ENCODE results near the gene PTPN4. TPM values are rescaled to one million over a fixed set of nuclear protein-coding genes. Genes with fewer than 3 reads are reported as not detected.

Gene PTPN4
- total and polyA plus RNA-seq, 2 of the 8 experiments (the other 6 are each of a cell fraction or from before 2014, with no cell fraction given), result 28.5 to 105 TPM

GRCh38 chr2:119910566-119910965, 150.8 kb downstream of the PTPN4 start:
- WGBS, 2 experiments (ENCODE audit: extremely low coverage in 1 of 2, insufficient coverage in 1 of 2, insufficient read length in 1 of 2, insufficient replicate concordance in 2 of 2, low coverage in 1 of 2, low lambda C conversion rate in 2 of 2, missing lambda C conversion rate in 1 of 2), result 95% methylated on average over 2 of the region's 2 CpGs; no CpG with 5 or more reads in 1 of the 2 experiments
- Histone ChIP-seq H2BK12ac (ENCODE audit: low read depth, low read length) (no peak overlapping the region), H3K79me2 (ENCODE audit: control insufficient read depth in 1 of 2, insufficient read depth in 2 of 2, low read length in 2 of 2) (no peaks in the 10 kb centered on the region), H2AFZ (ENCODE audit: low read length) (no peak overlapping the region), H2BK20ac (ENCODE audit: low read length) (no peak overlapping the region), H3K56ac (replicated peaks; ENCODE audit: insufficient read length, low read depth, low read length) (no peak overlapping the region), H4K5ac (ENCODE audit: insufficient read length, low read depth, low read length) (no peak overlapping the region), H2BK120ac (replicated peaks; ENCODE audit: low read depth, low read length) (no peak overlapping the region), H3K27me3 (replicated peaks in 1 of 4; ENCODE audit: control insufficient read depth in 3 of 4, extremely low read depth in 1 of 4, insufficient read depth in 3 of 4, low read length in 3 of 4) (no peaks in the 10 kb centered on the region), H4K20me1 (replicated peaks in 1 of 2; ENCODE audit: control insufficient read depth in 1 of 2, insufficient read depth in 2 of 2, low read length in 2 of 2) (no peaks in the 10 kb centered on the region), H3K4me3 (ENCODE audit: extremely low read depth in 1 of 4, insufficient read depth in 2 of 4, low read depth in 3 of 4, low read length in 4 of 4) (no peak overlapping the region), H3K27ac (ENCODE audit: low read depth, low read length) (no peak overlapping the region), H3K23ac (ENCODE audit: insufficient read length) (no peak overlapping the region), H4K91ac (replicated peaks; ENCODE audit: insufficient read length, low read length) (no peak overlapping the region), H3K14ac (ENCODE audit: insufficient read length) (no peak overlapping the region), H3K23me2 (ENCODE audit: low read depth, low read length) (no peaks in the 10 kb centered on the region), H2AK5ac (ENCODE audit: low read depth, low read length) (no peak overlapping the region), H3K9ac (replicated peaks in 1 of 4; ENCODE audit: extremely low read depth in 1 of 4, low read depth in 3 of 4, low read length in 3 of 4) (no peak overlapping the region), H3K4ac (replicated peaks; ENCODE audit: insufficient read length, low read depth, low read length) (no peak overlapping the region), H4K8ac (ENCODE audit: extremely low read depth, insufficient read depth, low read length) (no peak overlapping the region), H2BK5ac (ENCODE audit: low read depth, low read length) (no peak overlapping the region), H2BK15ac (ENCODE audit: low read length) (no peak overlapping the region), H3K4me2 (ENCODE audit: insufficient read depth in 1 of 2, low read depth in 2 of 2, low read length in 2 of 2) (no peak overlapping the region), H3K4me1 (replicated peaks in 1 of 4; ENCODE audit: control insufficient read depth in 3 of 4, insufficient read depth in 4 of 4, low read length in 3 of 4) (no peaks in the 10 kb centered on the region), H3K18ac (ENCODE audit: extremely low read depth, low read length) (no peak overlapping the region), H3K9me3 (ENCODE audit: insufficient read depth in 2 of 2, low read depth in 1 of 2, low read length in 1 of 2) (no peaks in the 10 kb centered on the region), H3K36me3 (ENCODE audit: control insufficient read depth in 2 of 4, insufficient read depth in 4 of 4, low read length in 3 of 4) (peaks cover 0 to 29% (median 19%) of the 10 kb centered on the region in 4 experiments; a peak in 7 of 8 replicates), H3K79me1 (ENCODE audit: low read depth, low read length) (no peaks in the 10 kb centered on the region)
- DNase-seq (ENCODE audit: low read depth in 1 of 2, low spot score in 2 of 2), result no peak
- POLR2A ChIA-PET (ENCODE audit: partially characterized antibody), result no interaction called here
- CTCF ChIA-PET (ENCODE audit: partially characterized antibody), result no interaction called here
- no peak for FAIRE-seq
- TF ChIP-seq BRCA1 (IDR thresholded peaks at IDR 0.05; ENCODE audit: low read depth, low read length), result no peak
- TF ChIP-seq KDM5A (IDR thresholded peaks at IDR 0.05; ENCODE audit: low read length), result no peak
- no peak for TF ChIP-seq HDAC2 (IDR thresholded peaks at IDR 0.05; ENCODE audit: borderline replicate concordance in 1 of 2, low read depth in 2 of 2, low read length in 2 of 2)
- TF ChIP-seq SRF (IDR thresholded peaks at IDR 0.05; ENCODE audit: low read depth, low read length), result no peak
- TF ChIP-seq NANOG (IDR thresholded peaks at IDR 0.05; ENCODE audit: insufficient read depth, low read depth, low read length, poor library complexity, severe bottlenecking), result no peak
- TF ChIP-seq GABPA (IDR thresholded peaks at IDR 0.05; ENCODE audit: borderline replicate concordance, insufficient read depth, low read length), result no peak
- no peak for TF ChIP-seq SIN3A (conservative IDR thresholded peaks at IDR 0.05 in 1 of 2, IDR thresholded peaks at IDR 0.05 in 1 of 2; ENCODE audit: low read depth in 1 of 2, low read length in 2 of 2)
- TF ChIP-seq POLR2AphosphoS5 (IDR thresholded peaks at IDR 0.05; ENCODE audit: low read depth, low read length), result no peak
- TF ChIP-seq CEBPB (IDR thresholded peaks at IDR 0.05; ENCODE audit: low read depth, low read length), result no peak
- no peak for TF ChIP-seq SP1 (IDR thresholded peaks at IDR 0.05; ENCODE audit: low read depth, low read length)
- no peak for TF ChIP-seq SP4 (IDR thresholded peaks at IDR 0.05; ENCODE audit: low read length)
- TF ChIP-seq E2F6 (IDR thresholded peaks at IDR 0.05), result no peak
- TF ChIP-seq MAFK (IDR thresholded peaks at IDR 0.05; ENCODE audit: low read depth, low read length), result no peak
- TF ChIP-seq CREB1 (IDR thresholded peaks at IDR 0.05), result no peak
- no peak for TF ChIP-seq NRF1 (IDR thresholded peaks at IDR 0.05; ENCODE audit: low read depth, low read length)

Measured in H1 (cell line).